ENCODE results near the gene GSDME.
"Not testable (repeated sequence)": the region's sequence is repeated elsewhere in the genome, so short reads cannot be mapped to it uniquely, and the experiment has no call there.

- TF ChIP-seq CTCF (IDR thresholded peaks at IDR 0.05; ENCODE audit: low read depth, low read length, missing input control); JUND (IDR thresholded peaks at IDR 0.05); EGR1 (IDR thresholded peaks at IDR 0.05; ENCODE audit: low read depth in 2 of 2); GABPA (IDR thresholded peaks at IDR 0.05 in 1 of 2, conservative IDR thresholded peaks at IDR 0.05 in 1 of 2); ATF3 (IDR thresholded peaks at IDR 0.05); TAF1 (conservative IDR thresholded peaks at IDR 0.05); FOXA1 (IDR thresholded peaks at IDR 0.05); REST (IDR thresholded peaks at IDR 0.05); RAD21 (IDR thresholded peaks at IDR 0.05); YY1 (IDR thresholded peaks at IDR 0.05); SP1 (IDR thresholded peaks at IDR 0.05); RXRA (IDR thresholded peaks at IDR 0.05); MAX (IDR thresholded peaks at IDR 0.05); HNF4A (conservative IDR thresholded peaks at IDR 0.05): not testable (repeated sequence)
These were observed 37.6 kb upstream of the GSDME start for GRCh38 chr7:24794751-24795406.

Measured in liver (tissue), 3 donors.